Stomach (tissue), 4 donors: ENCODE measurements around the gene IQCC.

Experiments used
- CTCF ChIP-seq, 7 experiments: fragments of 450-650 bp in 4 of 7; fragments of 200-600 bp in 3 of 7; sonication (generic) in 3 of 7; IDR thresholded peaks; one replicate each; pipeline ENCODE4 v1.5.1; 2016 to 2019; ENCODE audit warnings: antibody characterized with exemption in 7 of 7, control low read depth in 2 of 7, mild to moderate bottlenecking in 1 of 7
- EP300 ChIP-seq: sonication (generic); formaldehyde crosslinking; IDR thresholded peaks from one replicate; pipeline ENCODE4 v1.6.1; 2017; ENCODE audit warnings: antibody characterized with exemption
- POLR2A ChIP-seq, 4 donors: fragments of 450-650 bp; IDR thresholded peaks; one replicate each; pipeline ENCODE4 v1.6.1; 2016; ENCODE audit warnings: antibody characterized with exemption in 4 of 4, control low read depth in 2 of 4, mild to moderate bottlenecking in 1 of 4, moderate library complexity in 1 of 4
- POLR2AphosphoS5 ChIP-seq, 3 donors: sonication (generic); formaldehyde crosslinking; IDR thresholded peaks; one replicate each; pipeline ENCODE4 v1.6.1; 2016; ENCODE audit warnings: antibody characterized with exemption in 3 of 3

GRCh38 chr1:32197074-32197473 lies 8.4 kb upstream of the IQCC start:
- no peak for TF ChIP-seq CTCF (IDR thresholded peaks at IDR 0.05)
- no peak for TF ChIP-seq POLR2AphosphoS5 (IDR thresholded peaks at IDR 0.05)
- no peak for TF ChIP-seq POLR2A (IDR thresholded peaks at IDR 0.05)
- no peak for TF ChIP-seq EP300
